Mesenchymal stem cell (in vitro differentiated cells and primary cell): ENCODE measurements around the gene SMIM33.

Source experiments
- DNase-seq: peaks from one replicate; pipeline ENCODE4 v3.0.0-alpha.2; 2013
- H2AFZ ChIP-seq: one replicate; pipeline ENCODE4 v1.6.1; 2013; ENCODE audit warnings: low read depth, mild to moderate bottlenecking, control low read depth, inconsistent platforms, low read length, moderate library complexity
- H2AK5ac ChIP-seq: 2 replicates; pipeline ENCODE4 v1.6.1; 2013; ENCODE audit warnings: low read length, moderate library complexity, mild to moderate bottlenecking, inconsistent platforms; ENCODE audit not compliant: severe bottlenecking
- H2BK120ac ChIP-seq: one replicate; pipeline ENCODE4 v1.6.1; 2013; ENCODE audit warnings: low read depth, mild to moderate bottlenecking, inconsistent platforms, low read length, moderate library complexity
- H2BK12ac ChIP-seq, 2 experiments: one replicate each; pipeline ENCODE4 v1.6.1; 2013; ENCODE audit warnings: inconsistent platforms in 2 of 2, low read length in 2 of 2, mild to moderate bottlenecking in 2 of 2, moderate library complexity in 2 of 2, control low read depth in 1 of 2
- H2BK15ac ChIP-seq: one replicate; pipeline ENCODE4 v1.6.1; 2013; ENCODE audit warnings: mild to moderate bottlenecking, low read depth, inconsistent platforms; ENCODE audit not compliant: poor library complexity, severe bottlenecking
- H2BK5ac ChIP-seq: 2 replicates; pipeline ENCODE4 v1.6.1; 2013; ENCODE audit warnings: low read depth, mild to moderate bottlenecking, low read length, control low read depth, inconsistent platforms; ENCODE audit not compliant: poor library complexity, severe bottlenecking
- H3K14ac ChIP-seq, 2 experiments: one replicate each; pipeline ENCODE4 v1.6.1; 2013; ENCODE audit warnings: inconsistent platforms in 2 of 2, low read length in 2 of 2, control low read depth in 1 of 2, mild to moderate bottlenecking in 1 of 2, moderate library complexity in 1 of 2
- H3K18ac ChIP-seq, 2 experiments: one replicate each; pipeline ENCODE4 v1.6.1; 2013; ENCODE audit warnings: inconsistent platforms in 2 of 2, low read length in 2 of 2, control low read depth in 1 of 2, low read depth in 1 of 2, mild to moderate bottlenecking in 1 of 2
- H3K23ac ChIP-seq, 2 experiments: one replicate each; pipeline ENCODE4 v1.6.1; 2013; ENCODE audit warnings: inconsistent platforms in 2 of 2, low read length in 2 of 2, mild to moderate bottlenecking in 2 of 2, moderate library complexity in 2 of 2, control low read depth in 1 of 2
- H3K27ac ChIP-seq: 2 replicates; pipeline ENCODE4 v1.5.1; 2013; ENCODE audit warnings: mild to moderate bottlenecking, moderate library complexity, low read length, control low read depth, inconsistent platforms; ENCODE audit not compliant: poor library complexity, severe bottlenecking
- H3K27me3 ChIP-seq, 2 experiments: 2 replicates each; pipeline versions ENCODE4 v1.6.1 to v1.7.0; 2013; ENCODE audit warnings: low read length in 2 of 2, mild to moderate bottlenecking in 2 of 2, moderate library complexity in 2 of 2, control low read depth in 1 of 2, inconsistent platforms in 1 of 2; ENCODE audit not compliant: control insufficient read depth in 1 of 2, insufficient read depth in 1 of 2
- H3K36me3 ChIP-seq, 2 experiments: 2 replicates each; pipeline versions ENCODE4 v1.6.1 to v1.7.0; 2013; ENCODE audit warnings: low read length in 2 of 2, control low read depth in 1 of 2, inconsistent platforms in 1 of 2, low read depth in 1 of 2, mild to moderate bottlenecking in 1 of 2; ENCODE audit not compliant: insufficient read depth in 2 of 2, control insufficient read depth in 1 of 2
- H3K4ac ChIP-seq, 2 experiments: one replicate each; pipeline ENCODE4 v1.6.1; 2013; ENCODE audit warnings: inconsistent platforms in 2 of 2, low read length in 2 of 2, mild to moderate bottlenecking in 2 of 2, moderate library complexity in 2 of 2, control low read depth in 1 of 2, low read depth in 1 of 2
- H3K4me1 ChIP-seq: 2 replicates; pipeline ENCODE4 v1.6.1; 2013; ENCODE audit warnings: low read depth, low read length, control low read depth; ENCODE audit not compliant: control insufficient read depth, insufficient read depth
- H3K4me2 ChIP-seq: 2 replicates; pipeline ENCODE4 v1.6.1; 2013; ENCODE audit warnings: low read length, mild to moderate bottlenecking, inconsistent platforms; ENCODE audit not compliant: poor library complexity, severe bottlenecking
- H3K4me3 ChIP-seq, 2 experiments: 2 replicates each; pipeline versions ENCODE4 v1.5.1 to v1.7.0; 2013; ENCODE audit warnings: low read length in 2 of 2, mild to moderate bottlenecking in 2 of 2, control low read depth in 1 of 2, low read depth in 1 of 2; ENCODE audit not compliant: insufficient read depth in 1 of 2
- H3K79me1 ChIP-seq: replicated peaks from 2 replicates; pipeline ENCODE4 v1.6.1; 2013; ENCODE audit warnings: mild to moderate bottlenecking, control low read depth, low read length, inconsistent platforms; ENCODE audit not compliant: poor library complexity, severe bottlenecking
- H3K9ac ChIP-seq: 2 replicates; pipeline ENCODE4 v1.7.0; 2013; ENCODE audit warnings: mild to moderate bottlenecking, low read length, moderate library complexity
- H3K9me3 ChIP-seq: 2 replicates; pipeline ENCODE4 v1.7.0; 2013; ENCODE audit warnings: mild to moderate bottlenecking, low read length; ENCODE audit not compliant: control insufficient read depth
- H4K8ac ChIP-seq: one replicate; pipeline ENCODE4 v1.6.1; 2013; ENCODE audit warnings: inconsistent platforms, mild to moderate bottlenecking, low read length, moderate library complexity
- H4K91ac ChIP-seq: one replicate; pipeline ENCODE4 v1.6.1; 2013; ENCODE audit warnings: mild to moderate bottlenecking, low read length, inconsistent platforms
- WGBS: methylation state at CpG from one replicate; pipeline ENCODE4 v1.1.7; 2013; ENCODE audit warnings: mixed read lengths; 5-methylcytosine and 5-hydroxymethylcytosine counted together

Gene SMIM33

DNA sequence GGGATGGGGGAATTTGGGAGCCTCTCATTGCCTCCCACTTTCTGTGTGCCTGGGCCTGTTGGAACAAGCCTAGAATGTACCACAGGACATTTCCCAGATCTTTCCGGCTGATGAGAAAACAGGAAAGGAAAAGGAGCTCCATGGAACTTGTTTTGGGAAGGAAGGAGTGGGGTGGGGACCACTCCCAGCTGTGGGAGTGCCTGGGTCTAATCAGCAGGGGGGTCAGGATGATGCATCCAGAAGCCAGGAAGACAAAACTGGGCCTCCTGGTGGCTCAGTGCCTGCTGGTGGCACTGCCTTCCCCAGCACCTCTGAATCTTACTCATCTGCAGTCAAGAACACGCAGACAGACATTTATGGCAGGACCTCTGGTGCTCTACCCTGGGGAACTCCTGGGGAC lies 2.8 kb downstream of the SMIM33 start:
- Histone ChIP-seq H2BK12ac (peak overlapping the region in 1 of 2 experiments; percentile 18), H2BK5ac (no peak overlapping the region), H3K4ac (peak overlapping the region in 1 of 2 experiments; percentile 53), H3K23ac (no peak overlapping the region), H3K18ac (peak overlapping the region; percentile 16 to 35), H2AFZ (no peak overlapping the region), H4K8ac (peak overlapping the region; percentile 13), H3K4me2 (no peak overlapping the region), H3K79me1 (peaks cover 4% of the 10 kb centered on the region), H2BK120ac (no peak overlapping the region), H2BK15ac (no peak overlapping the region), H3K27me3 (no peaks in the 10 kb centered on the region), H3K36me3 (peaks cover 33 to 34% of the 10 kb centered on the region in 2 experiments), H4K91ac (no peak overlapping the region), H2AK5ac (no peak overlapping the region), H3K27ac (no peak overlapping the region), H3K4me1 (peaks cover 12% of the 10 kb centered on the region), H3K9ac (peak overlapping the region; percentile 31), H3K4me3 (no peak overlapping the region), H3K14ac (no peak overlapping the region), H3K9me3 (no peaks in the 10 kb centered on the region)
- WGBS: 87% methylated on average over 2 of the region's 2 CpGs
- no peak for DNase-seq

GRCh38 chr5:139474890-139475791 lies 4.3 kb downstream of the SMIM33 start:
- Histone ChIP-seq H3K27me3 (no peaks in the 10 kb centered on the region), H3K18ac (peak overlapping the region in 1 of 2 experiments; percentile 34), H3K14ac (no peak overlapping the region), H3K27ac (no peak overlapping the region), H3K4ac (no peak overlapping the region), H4K91ac (peak overlapping the region; percentile 14), H2BK12ac (no peak overlapping the region), H4K8ac (peak overlapping the region; percentile 1), H3K79me1 (peaks cover 4% of the 10 kb centered on the region), H3K9me3 (no peaks in the 10 kb centered on the region), H2BK15ac (peak overlapping the region; percentile 15), H3K36me3 (peaks cover 35 to 37% of the 10 kb centered on the region in 2 experiments), H3K4me2 (no peak overlapping the region), H3K23ac (no peak overlapping the region), H3K9ac (no peak overlapping the region), H2AK5ac (no peak overlapping the region), H2BK5ac (no peak overlapping the region), H3K4me3 (no peak overlapping the region), H3K4me1 (peaks cover 12% of the 10 kb centered on the region), H2AFZ (no peak overlapping the region), H2BK120ac (no peak overlapping the region)
- DNase-seq: peak; percentile 68
- WGBS: 73% methylated on average over 13 of the region's 13 CpGs

GRCh38 chr5:139475865-139476617 lies 5.2 kb downstream of the SMIM33 start:
- peaks cover 16% of the 10 kb centered on the region for H3K4me1 ChIP-seq
- no peak overlapping the region for H3K23ac ChIP-seq
- H2BK120ac ChIP-seq: no peak overlapping the region
- 98% methylated on average over 5 of the region's 13 CpGs for WGBS
- no peak overlapping the region for H3K4me2 ChIP-seq
- peaks cover 10% of the 10 kb centered on the region for H3K79me1 ChIP-seq
- H3K14ac ChIP-seq: no peak overlapping the region
- peaks cover 40 to 45% of the 10 kb centered on the region in 2 experiments for H3K36me3 ChIP-seq
- H3K4ac ChIP-seq: no peak overlapping the region
- H3K9ac ChIP-seq: no peak overlapping the region
- no peak overlapping the region for H2AK5ac ChIP-seq
- no peak for DNase-seq
- no peak overlapping the region for H2BK15ac ChIP-seq
- H4K91ac ChIP-seq: no peak overlapping the region
- H3K9me3 ChIP-seq: no peaks in the 10 kb centered on the region
- no peak overlapping the region for H3K4me3 ChIP-seq
- no peak overlapping the region for H2AFZ ChIP-seq
- H2BK12ac ChIP-seq: no peak overlapping the region
- no peak overlapping the region for H3K27ac ChIP-seq
- H3K18ac ChIP-seq: no peak overlapping the region
- H4K8ac ChIP-seq: no peak overlapping the region
- no peaks in the 10 kb centered on the region for H3K27me3 ChIP-seq
- H2BK5ac ChIP-seq: no peak overlapping the region
